Activated naive CD4-positive, alpha-beta T cell treated with anti-CD3 and anti-CD28 coated beads, Interleukin-2, amount 50 U/mL, for 24 hours (primary cell): ENCODE results near the gene KIAA1755.

ENCODE experiments used
- H3K27ac Mint-ChIP-seq: one replicate; pipeline ENCODE4 v1.8.0; 2021; ENCODE audit warnings: mild to moderate bottlenecking, mixed read lengths
- H3K27me3 Mint-ChIP-seq: one replicate; pipeline ENCODE4 v1.8.0; 2021; ENCODE audit warnings: mixed read lengths
- H3K36me3 Mint-ChIP-seq: one replicate; pipeline ENCODE4 v1.8.0; 2021; ENCODE audit warnings: mixed read lengths
- H3K4me1 Mint-ChIP-seq: one replicate; pipeline ENCODE4 v1.8.0; 2021; ENCODE audit warnings: mixed read lengths
- H3K4me3 Mint-ChIP-seq: one replicate; pipeline ENCODE4 v1.8.0; 2021; ENCODE audit warnings: mild to moderate bottlenecking, mixed read lengths
- H3K9me3 Mint-ChIP-seq: one replicate; pipeline ENCODE4 v1.8.0; 2021; ENCODE audit warnings: mixed read lengths

Gene KIAA1755

GRCh38 chr20:38190166-38190565 is 70.4 kb downstream of the KIAA1755 start:
- Mint-ChIP-seq H3K4me3 (no peak overlapping the region), H3K9me3 (no peaks in the 10 kb centered on the region), H3K27me3 (peaks cover 2% of the 10 kb centered on the region), H3K36me3 (no peaks in the 10 kb centered on the region), H3K27ac (no peak overlapping the region), H3K4me1 (no peaks in the 10 kb centered on the region)

GRCh38 chr20:38187517-38187916 is 73.0 kb downstream of the KIAA1755 start:
- Mint-ChIP-seq H3K27me3 (peaks cover 3% of the 10 kb centered on the region), H3K27ac (no peak overlapping the region), H3K4me1 (no peaks in the 10 kb centered on the region), H3K9me3 (no peaks in the 10 kb centered on the region), H3K4me3 (no peak overlapping the region), H3K36me3 (no peaks in the 10 kb centered on the region)

- H3K36me3 Mint-ChIP-seq: no peaks in the 10 kb centered on the region
- peaks cover 5% of the 10 kb centered on the region for H3K27me3 Mint-ChIP-seq
- no peak overlapping the region for H3K27ac Mint-ChIP-seq
- no peaks in the 10 kb centered on the region for H3K4me1 Mint-ChIP-seq
- no peaks in the 10 kb centered on the region for H3K9me3 Mint-ChIP-seq
- no peak overlapping the region for H3K4me3 Mint-ChIP-seq
Measured at GRCh38 chr20:38186788-38187221, 73.7 kb downstream of the KIAA1755 start.

- no peak overlapping the region for H3K4me3 Mint-ChIP-seq
- no peaks in the 10 kb centered on the region for H3K4me1 Mint-ChIP-seq
- H3K36me3 Mint-ChIP-seq: no peaks in the 10 kb centered on the region
- no peaks in the 10 kb centered on the region for H3K9me3 Mint-ChIP-seq
- peaks cover 10% of the 10 kb centered on the region for H3K27me3 Mint-ChIP-seq
- H3K27ac Mint-ChIP-seq: no peak overlapping the region
Measured at GRCh38 chr20:38184101-38184500, 76.4 kb downstream of the KIAA1755 start.

GRCh38 chr20:38181971-38182370 is 78.6 kb downstream of the KIAA1755 start:
- no peak overlapping the region for H3K4me3 Mint-ChIP-seq
- peaks cover 16% of the 10 kb centered on the region for H3K27me3 Mint-ChIP-seq
- no peak overlapping the region for H3K27ac Mint-ChIP-seq
- no peaks in the 10 kb centered on the region for H3K4me1 Mint-ChIP-seq
- H3K36me3 Mint-ChIP-seq: no peaks in the 10 kb centered on the region
- H3K9me3 Mint-ChIP-seq: no peaks in the 10 kb centered on the region

- Mint-ChIP-seq H3K36me3 (no peaks in the 10 kb centered on the region), H3K4me1 (no peaks in the 10 kb centered on the region), H3K27me3 (peaks cover 17% of the 10 kb centered on the region), H3K4me3 (no peak overlapping the region), H3K27ac (peak overlapping the region; percentile 32), H3K9me3 (no peaks in the 10 kb centered on the region)
Measured at GRCh38 chr20:38181207-38181801, 79.2 kb downstream of the KIAA1755 start.

GRCh38 chr20:38180781-38181180 is 79.8 kb downstream of the KIAA1755 start:
- H3K27ac Mint-ChIP-seq: no peak overlapping the region
- no peaks in the 10 kb centered on the region for H3K36me3 Mint-ChIP-seq
- H3K4me3 Mint-ChIP-seq: no peak overlapping the region
- no peaks in the 10 kb centered on the region for H3K4me1 Mint-ChIP-seq
- H3K9me3 Mint-ChIP-seq: no peaks in the 10 kb centered on the region
- peaks cover 17% of the 10 kb centered on the region for H3K27me3 Mint-ChIP-seq

- Mint-ChIP-seq H3K36me3 (no peaks in the 10 kb centered on the region), H3K4me3 (no peak overlapping the region), H3K27me3 (peaks cover 17% of the 10 kb centered on the region), H3K9me3 (no peaks in the 10 kb centered on the region), H3K4me1 (no peaks in the 10 kb centered on the region), H3K27ac (no peak overlapping the region)
Measured at GRCh38 chr20:38179846-38180245, 80.7 kb downstream of the KIAA1755 start.

- Mint-ChIP-seq H3K36me3 (no peaks in the 10 kb centered on the region), H3K9me3 (no peaks in the 10 kb centered on the region), H3K4me1 (no peaks in the 10 kb centered on the region), H3K4me3 (no peak overlapping the region), H3K27ac (no peak overlapping the region), H3K27me3 (peaks cover 15% of the 10 kb centered on the region)
Measured at GRCh38 chr20:38178581-38178980, 82.0 kb downstream of the KIAA1755 start.

- H3K9me3 Mint-ChIP-seq: no peaks in the 10 kb centered on the region
- no peak overlapping the region for H3K27ac Mint-ChIP-seq
- H3K4me3 Mint-ChIP-seq: no peak overlapping the region
- no peaks in the 10 kb centered on the region for H3K36me3 Mint-ChIP-seq
- H3K27me3 Mint-ChIP-seq: peaks cover 15% of the 10 kb centered on the region
- no peaks in the 10 kb centered on the region for H3K4me1 Mint-ChIP-seq
Measured at GRCh38 chr20:38178065-38178491, 82.5 kb downstream of the KIAA1755 start.

GRCh38 chr20:38177201-38177600 is 83.3 kb downstream of the KIAA1755 start:
- no peaks in the 10 kb centered on the region for H3K4me1 Mint-ChIP-seq
- no peaks in the 10 kb centered on the region for H3K9me3 Mint-ChIP-seq
- H3K27me3 Mint-ChIP-seq: peaks cover 16% of the 10 kb centered on the region
- H3K27ac Mint-ChIP-seq: no peak overlapping the region
- no peak overlapping the region for H3K4me3 Mint-ChIP-seq
- no peaks in the 10 kb centered on the region for H3K36me3 Mint-ChIP-seq

- Mint-ChIP-seq H3K27ac (no peak overlapping the region), H3K9me3 (no peaks in the 10 kb centered on the region), H3K27me3 (peaks cover 14% of the 10 kb centered on the region), H3K36me3 (no peaks in the 10 kb centered on the region), H3K4me3 (no peak overlapping the region), H3K4me1 (no peaks in the 10 kb centered on the region)
Measured at GRCh38 chr20:38175304-38176180, 85.0 kb downstream of the KIAA1755 start.

GRCh38 chr20:38173237-38174156 is 87.0 kb downstream of the KIAA1755 start:
- Mint-ChIP-seq H3K27me3 (peaks cover 10% of the 10 kb centered on the region), H3K4me1 (no peaks in the 10 kb centered on the region), H3K36me3 (no peaks in the 10 kb centered on the region), H3K27ac (no peak overlapping the region), H3K9me3 (no peaks in the 10 kb centered on the region), H3K4me3 (no peak overlapping the region)

- H3K4me3 Mint-ChIP-seq: no peak overlapping the region
- H3K36me3 Mint-ChIP-seq: no peaks in the 10 kb centered on the region
- H3K9me3 Mint-ChIP-seq: no peaks in the 10 kb centered on the region
- no peaks in the 10 kb centered on the region for H3K4me1 Mint-ChIP-seq
- no peak overlapping the region for H3K27ac Mint-ChIP-seq
- peaks cover 4% of the 10 kb centered on the region for H3K27me3 Mint-ChIP-seq
Measured at GRCh38 chr20:38172408-38172807, 88.1 kb downstream of the KIAA1755 start.

GRCh38 chr20:38171675-38172043 is 88.9 kb downstream of the KIAA1755 start:
- H3K36me3 Mint-ChIP-seq: no peaks in the 10 kb centered on the region
- H3K27ac Mint-ChIP-seq: no peak overlapping the region
- no peak overlapping the region for H3K4me3 Mint-ChIP-seq
- peaks cover 3% of the 10 kb centered on the region for H3K27me3 Mint-ChIP-seq
- H3K4me1 Mint-ChIP-seq: no peaks in the 10 kb centered on the region
- no peaks in the 10 kb centered on the region for H3K9me3 Mint-ChIP-seq
